ENCODE results near the gene PRR33.

The PRR33 gene

GRCh38 chr11:1868636-1869291 is 22.9 kb downstream of the PRR33 start:
- no peak for TF ChIP-seq CTCF (IDR thresholded peaks at IDR 0.05; ENCODE audit: low read depth, low read length)
- in situ Hi-C loops (cut with HindIII; ENCODE audit: low sequenced_read_pairs): no loop called here
- no peak overlapping the region for H3K4me3 ChIP-seq (ENCODE audit: low read depth, low read length)
- no peak for DNase-seq (ENCODE audit: low read depth, low spot score)

- in situ Hi-C loops (cut with HindIII; ENCODE audit: low sequenced_read_pairs): no loop called here
- TF ChIP-seq CTCF (IDR thresholded peaks at IDR 0.05; ENCODE audit: low read depth, low read length): no peak
- no peak for DNase-seq (ENCODE audit: low read depth, low spot score)
- no peak overlapping the region for H3K4me3 ChIP-seq (ENCODE audit: low read depth, low read length)
These were observed 23.5 kb downstream of the PRR33 start for GRCh38 chr11:1868056-1868635.

- no peak for TF ChIP-seq CTCF (IDR thresholded peaks at IDR 0.05; ENCODE audit: low read depth, low read length)
- no peak for DNase-seq (ENCODE audit: low read depth, low spot score)
- in situ Hi-C loops (cut with HindIII; ENCODE audit: low sequenced_read_pairs): no loop called here
- no peak overlapping the region for H3K4me3 ChIP-seq (ENCODE audit: low read depth, low read length)
These were observed 24.3 kb downstream of the PRR33 start for GRCh38 chr11:1867381-1867780.

- TF ChIP-seq CTCF (IDR thresholded peaks at IDR 0.05; ENCODE audit: low read depth, low read length): no peak
- H3K4me3 ChIP-seq (ENCODE audit: low read depth, low read length): no peak overlapping the region
- in situ Hi-C loops (cut with HindIII; ENCODE audit: low sequenced_read_pairs): no loop called here
- DNase-seq (ENCODE audit: low read depth, low spot score): no peak
These were observed 24.9 kb downstream of the PRR33 start for GRCh38 chr11:1866776-1867175.

- no peak overlapping the region for H3K4me3 ChIP-seq (ENCODE audit: low read depth, low read length)
- in situ Hi-C loops (cut with HindIII; ENCODE audit: low sequenced_read_pairs): no loop called here
- DNase-seq (ENCODE audit: low read depth, low spot score): no peak
- TF ChIP-seq CTCF (IDR thresholded peaks at IDR 0.05; ENCODE audit: low read depth, low read length): no peak
These were observed 25.5 kb downstream of the PRR33 start for GRCh38 chr11:1866226-1866625.

GRCh38 chr11:1864831-1865665 is 26.6 kb downstream of the PRR33 start:
- in situ Hi-C loops (cut with HindIII; ENCODE audit: low sequenced_read_pairs): no loop called here
- no peak for TF ChIP-seq CTCF (IDR thresholded peaks at IDR 0.05; ENCODE audit: low read depth, low read length)
- H3K4me3 ChIP-seq (ENCODE audit: low read depth, low read length): no peak overlapping the region
- no peak for DNase-seq (ENCODE audit: low read depth, low spot score)

All from astrocyte of the spinal cord (primary cell).